Activated T-helper 1 cell treated with anti-CD3 and anti-CD28 coated beads, Interleukin-12 subunit alpha, Interleukin-12 subunit beta, Interleukin-2, Interleukin-4 antibody, amounts not matched to agents 30 ng/mL and 10 ng/mL and 1 ng/mL, durations not matched to agents 14 hours and 24 hours and 36 hours (primary cell): ENCODE data around the gene PALM. TPM values are rescaled to one million over a fixed set of nuclear protein-coding genes. Genes with fewer than 3 reads are reported as not detected.

Experiments used
- DNase-seq: peaks from one replicate; pipeline ENCODE4 v3.0.0; 2021; ENCODE audit warnings: low spot score
- H3K27ac Mint-ChIP-seq: one replicate; pipeline ENCODE4 v1.8.0; 2021; ENCODE audit warnings: mild to moderate bottlenecking, mixed read lengths
- H3K27me3 Mint-ChIP-seq: one replicate; pipeline ENCODE4 v1.8.0; 2022; ENCODE audit warnings: mild to moderate bottlenecking, moderate library complexity, mixed read lengths; ENCODE audit not compliant: insufficient read depth
- H3K36me3 Mint-ChIP-seq: one replicate; pipeline ENCODE4 v1.8.0; 2021; ENCODE audit warnings: low read depth, mixed read lengths
- H3K4me1 Mint-ChIP-seq: one replicate; pipeline ENCODE4 v1.8.0; 2021; ENCODE audit warnings: low read depth, mixed read lengths
- H3K4me3 Mint-ChIP-seq: one replicate; pipeline ENCODE4 v1.8.0; 2021; ENCODE audit warnings: mild to moderate bottlenecking, moderate library complexity, mixed read lengths
- H3K9me3 Mint-ChIP-seq: one replicate; pipeline ENCODE4 v1.8.0; 2021; ENCODE audit warnings: mixed read lengths
- intact Hi-C: fragments of 100-400 bp; cut with micrococcal nuclease; formaldehyde crosslinking; loops from one replicate; pipeline ENCODE4 v1.15.1; 2024
- total RNA-seq: library from RNA; stranded (reverse); gene quantifications from 2 replicates; pipeline ENCODE4 v1.2.3, GENCODE V29; 2022

Gene PALM
- total RNA-seq, 1 donor from 2014 or later, result 0.18 TPM

- Mint-ChIP-seq H3K27ac (no peak overlapping the region), H3K27me3 (peaks cover 28% of the 10 kb centered on the region), H3K36me3 (peaks cover 2% of the 10 kb centered on the region), H3K9me3 (no peaks in the 10 kb centered on the region), H3K4me3 (no peak overlapping the region), H3K4me1 (no peaks in the 10 kb centered on the region)
- intact Hi-C loops, result loop anchor here (1.0 kb wide), 1 partner anchor 24 kb away; no protein-coding TSS in a partner anchor
- peak; percentile 45 for DNase-seq
Observed at GRCh38 chr19:703651-704446, 4.9 kb upstream of the PALM start.

GRCh38 chr19:704447-704741 lies 4.3 kb upstream of the PALM start:
- peaks cover 28% of the 10 kb centered on the region for H3K27me3 Mint-ChIP-seq
- no peak overlapping the region for H3K27ac Mint-ChIP-seq
- H3K4me1 Mint-ChIP-seq, result no peaks in the 10 kb centered on the region
- peaks cover 2% of the 10 kb centered on the region for H3K36me3 Mint-ChIP-seq
- H3K9me3 Mint-ChIP-seq, result no peaks in the 10 kb centered on the region
- H3K4me3 Mint-ChIP-seq, result no peak overlapping the region
- DNase-seq, result no peak
- intact Hi-C loops, result no loop called here

GRCh38 chr19:709196-709964 lies 645 bp downstream of the PALM start:
- H3K9me3 Mint-ChIP-seq, result no peaks in the 10 kb centered on the region
- no peak overlapping the region for H3K27ac Mint-ChIP-seq
- no peak overlapping the region for H3K4me3 Mint-ChIP-seq
- intact Hi-C loops, result no loop called here
- H3K4me1 Mint-ChIP-seq, result no peaks in the 10 kb centered on the region
- peaks cover 2% of the 10 kb centered on the region for H3K36me3 Mint-ChIP-seq
- H3K27me3 Mint-ChIP-seq, result peaks cover 32% of the 10 kb centered on the region
- no peak for DNase-seq

GRCh38 chr19:709965-710571 lies 1.3 kb downstream of the PALM start:
- H3K9me3 Mint-ChIP-seq, result no peaks in the 10 kb centered on the region
- no peak overlapping the region for H3K27ac Mint-ChIP-seq
- H3K36me3 Mint-ChIP-seq, result peaks cover 2% of the 10 kb centered on the region
- intact Hi-C loops, result no loop called here
- no peak overlapping the region for H3K4me3 Mint-ChIP-seq
- no peak for DNase-seq
- no peaks in the 10 kb centered on the region for H3K4me1 Mint-ChIP-seq
- peaks cover 32% of the 10 kb centered on the region for H3K27me3 Mint-ChIP-seq

- Mint-ChIP-seq H3K27me3 (peaks cover 29% of the 10 kb centered on the region), H3K36me3 (peaks cover 2% of the 10 kb centered on the region), H3K4me3 (no peak overlapping the region), H3K9me3 (peaks cover 6% of the 10 kb centered on the region), H3K4me1 (no peaks in the 10 kb centered on the region), H3K27ac (no peak overlapping the region)
- DNase-seq, result no peak
- intact Hi-C loops, result no loop called here
Observed at GRCh38 chr19:710767-711166, 2.0 kb downstream of the PALM start.

- DNase-seq, result no peak
- Mint-ChIP-seq H3K4me3 (no peak overlapping the region), H3K4me1 (no peaks in the 10 kb centered on the region), H3K27me3 (peaks cover 27% of the 10 kb centered on the region), H3K36me3 (peaks cover 2% of the 10 kb centered on the region), H3K9me3 (peaks cover 8% of the 10 kb centered on the region), H3K27ac (no peak overlapping the region)
- intact Hi-C loops, result no loop called here
Observed at GRCh38 chr19:711254-711653, 2.5 kb downstream of the PALM start.

- intact Hi-C loops, result no loop called here
- no peaks in the 10 kb centered on the region for H3K4me1 Mint-ChIP-seq
- no peak overlapping the region for H3K27ac Mint-ChIP-seq
- no peak for DNase-seq
- H3K27me3 Mint-ChIP-seq, result peaks cover 13% of the 10 kb centered on the region
- H3K36me3 Mint-ChIP-seq, result no peaks in the 10 kb centered on the region
- H3K9me3 Mint-ChIP-seq, result peaks cover 8% of the 10 kb centered on the region
- no peak overlapping the region for H3K4me3 Mint-ChIP-seq
Observed at GRCh38 chr19:715347-715746, 6.6 kb downstream of the PALM start.

- no peak for DNase-seq
- Mint-ChIP-seq H3K36me3 (no peaks in the 10 kb centered on the region), H3K9me3 (peaks cover 8% of the 10 kb centered on the region), H3K27ac (no peak overlapping the region), H3K27me3 (peaks cover 11% of the 10 kb centered on the region), H3K4me3 (no peak overlapping the region), H3K4me1 (no peaks in the 10 kb centered on the region)
- intact Hi-C loops, result no loop called here
Observed at GRCh38 chr19:718251-718951, 9.7 kb downstream of the PALM start.

- no peaks in the 10 kb centered on the region for H3K4me1 Mint-ChIP-seq
- H3K4me3 Mint-ChIP-seq, result no peak overlapping the region
- peaks cover 11% of the 10 kb centered on the region for H3K27me3 Mint-ChIP-seq
- H3K27ac Mint-ChIP-seq, result no peak overlapping the region
- intact Hi-C loops, result no loop called here
- no peak for DNase-seq
- H3K9me3 Mint-ChIP-seq, result peaks cover 8% of the 10 kb centered on the region
- no peaks in the 10 kb centered on the region for H3K36me3 Mint-ChIP-seq
Observed at GRCh38 chr19:718991-719512, 10.3 kb downstream of the PALM start.

GRCh38 chr19:719636-720344 lies 11.1 kb downstream of the PALM start:
- Mint-ChIP-seq H3K9me3 (peaks cover 8% of the 10 kb centered on the region), H3K4me3 (no peak overlapping the region), H3K27ac (no peak overlapping the region), H3K27me3 (peaks cover 11% of the 10 kb centered on the region), H3K4me1 (no peaks in the 10 kb centered on the region), H3K36me3 (no peaks in the 10 kb centered on the region)
- intact Hi-C loops, result no loop called here
- DNase-seq, result no peak

- peaks cover 4% of the 10 kb centered on the region for H3K9me3 Mint-ChIP-seq
- peaks cover 11% of the 10 kb centered on the region for H3K27me3 Mint-ChIP-seq
- H3K4me3 Mint-ChIP-seq, result no peak overlapping the region
- H3K4me1 Mint-ChIP-seq, result no peaks in the 10 kb centered on the region
- H3K36me3 Mint-ChIP-seq, result no peaks in the 10 kb centered on the region
- intact Hi-C loops, result no loop called here
- DNase-seq, result no peak
- H3K27ac Mint-ChIP-seq, result no peak overlapping the region
Observed at GRCh38 chr19:720345-721160, 11.8 kb downstream of the PALM start.
